H1 (cell line): ENCODE data around the gene DUSP11. TPM values are rescaled to one million over a fixed set of nuclear protein-coding genes. Genes with fewer than 3 reads are reported as not detected.

Source experiments
- CTCF ChIA-PET: fragments of 300-600 bp; sonication (Branson Sonifier 250); formaldehyde crosslinking; loops from one replicate; lab custom pipeline; 2021; ENCODE audit not compliant: partially characterized antibody; lab: Charles Lee
- POLR2A ChIA-PET: fragments of 300-600 bp; sonication (Branson Sonifier 250); formaldehyde crosslinking; loops from one replicate; lab custom pipeline; 2021; ENCODE audit warnings: inconsistent platforms; ENCODE audit not compliant: partially characterized antibody; lab: Charles Lee
- DNase-seq, 2 experiments: peaks; one replicate each; pipeline versions ENCODE4 v3.0.0 to v3.0.0-alpha.2; 2010 to 2022; ENCODE audit warnings: low spot score in 2 of 2, low read depth in 1 of 2, mixed read lengths in 1 of 2
- FAIRE-seq: peaks from 2 replicates; lab custom pipeline; 2011; peaks lifted over from hg19 to GRCh38; lab: Jason Lieb, UNC
- H2AFZ ChIP-seq: 2 replicates; pipeline ENCODE4 v1.8.1; 2012; ENCODE audit warnings: low read length, inconsistent platforms
- H2AK5ac ChIP-seq: 2 replicates; pipeline ENCODE4 v1.6.1; 2013; ENCODE audit warnings: low read depth, low read length
- H2BK120ac ChIP-seq: replicated peaks from 2 replicates; pipeline ENCODE3; 2013; ENCODE audit warnings: low read depth, low read length, inconsistent platforms
- H2BK12ac ChIP-seq: 2 replicates; pipeline ENCODE4 v1.6.1; 2013; ENCODE audit warnings: low read depth, low read length
- H2BK15ac ChIP-seq: 2 replicates; pipeline ENCODE4 v1.6.1; 2013; ENCODE audit warnings: low read length
- H2BK20ac ChIP-seq: 2 replicates; pipeline ENCODE4 v1.6.1; 2013; ENCODE audit warnings: low read length
- H2BK5ac ChIP-seq: 2 replicates; pipeline ENCODE4 v1.6.1; 2013; ENCODE audit warnings: low read depth, low read length
- H3K14ac ChIP-seq: 2 replicates; pipeline ENCODE4 v1.6.1; 2013; ENCODE audit warnings: inconsistent platforms; ENCODE audit not compliant: insufficient read length
- H3K18ac ChIP-seq: 2 replicates; pipeline ENCODE4 v1.6.1; 2013; ENCODE audit warnings: low read length; ENCODE audit errors: extremely low read depth
- H3K23ac ChIP-seq: 2 replicates; pipeline ENCODE4 v1.6.1; 2013; ENCODE audit warnings: inconsistent platforms; ENCODE audit not compliant: insufficient read length
- H3K23me2 ChIP-seq: 2 replicates; pipeline ENCODE4 v1.6.1; 2013; ENCODE audit warnings: low read depth, low read length
- H3K27ac ChIP-seq: 2 replicates; pipeline ENCODE4 v1.6.1; 2011; ENCODE audit warnings: low read depth, low read length, inconsistent platforms
- H3K27me3 ChIP-seq, 4 experiments: replicated peaks in 1 of 4; 1 replicate in 1 of 4; 2 replicates in 3 of 4; pipeline versions ENCODE4 v1.6.1 to v1.8.1; 2011 to 2013; ENCODE audit warnings: low read length in 3 of 4, mild to moderate bottlenecking in 3 of 4, inconsistent platforms in 2 of 4, mixed read lengths in 2 of 4, moderate library complexity in 1 of 4; ENCODE audit not compliant: control insufficient read depth in 3 of 4, insufficient read depth in 3 of 4; ENCODE audit errors: extremely low read depth in 1 of 4
- H3K36me3 ChIP-seq, 4 experiments: 2 replicates each; pipeline versions ENCODE4 v1.6.1 to v1.8.1; 2011 to 2013; ENCODE audit warnings: mild to moderate bottlenecking in 4 of 4, low read length in 3 of 4, moderate library complexity in 2 of 4, control low read depth in 1 of 4, inconsistent platforms in 1 of 4; ENCODE audit not compliant: insufficient read depth in 4 of 4, control insufficient read depth in 2 of 4
- H3K4ac ChIP-seq: replicated peaks from 2 replicates; pipeline ENCODE3; 2013; ENCODE audit warnings: low read length, low read depth, mixed read lengths, inconsistent platforms; ENCODE audit not compliant: insufficient read length
- H3K4me1 ChIP-seq, 4 experiments: replicated peaks in 1 of 4; 1 replicate in 1 of 4; 2 replicates in 3 of 4; pipeline versions ENCODE4 v1.6.1 to v1.8.1; 2011 to 2013; ENCODE audit warnings: low read length in 3 of 4, inconsistent platforms in 2 of 4, mixed read lengths in 1 of 4; ENCODE audit not compliant: insufficient read depth in 4 of 4, control insufficient read depth in 3 of 4
- H3K4me2 ChIP-seq, 2 experiments: 2 replicates each; pipeline versions ENCODE4 v1.6.1 to v1.8.1; 2011 to 2013; ENCODE audit warnings: low read depth in 2 of 2, low read length in 2 of 2, control low read depth in 1 of 2, inconsistent platforms in 1 of 2, mild to moderate bottlenecking in 1 of 2; ENCODE audit not compliant: insufficient read depth in 1 of 2
- H3K4me3 ChIP-seq, 4 experiments: fragments of 200-600, 300-600 bp in 1 of 4; sonication (generic), shearing (Covaris generic), sonication (Bioruptor Twin) in 1 of 4; 2 replicates each; pipeline versions ENCODE4 v1.5.1 to v1.8.1; 2011 to 2016; ENCODE audit warnings: low read length in 4 of 4, low read depth in 3 of 4, control low read depth in 2 of 4, inconsistent platforms in 2 of 4, mild to moderate bottlenecking in 2 of 4, mixed read lengths in 1 of 4, moderate library complexity in 1 of 4; ENCODE audit not compliant: insufficient read depth in 2 of 4; ENCODE audit errors: extremely low read depth in 1 of 4
- H3K56ac ChIP-seq: replicated peaks from 2 replicates; pipeline ENCODE3; 2013; ENCODE audit warnings: low read depth, mild to moderate bottlenecking, mixed read lengths, low read length, inconsistent platforms; ENCODE audit not compliant: insufficient read length
- H3K79me1 ChIP-seq: 2 replicates; pipeline ENCODE4 v1.6.1; 2013; ENCODE audit warnings: low read depth, low read length, control low read depth
- H3K79me2 ChIP-seq, 2 experiments: 2 replicates each; pipeline versions ENCODE4 v1.6.1 to v1.8.1; 2012 to 2013; ENCODE audit warnings: low read length in 2 of 2, mild to moderate bottlenecking in 2 of 2, inconsistent platforms in 1 of 2; ENCODE audit not compliant: insufficient read depth in 2 of 2, control insufficient read depth in 1 of 2
- H3K9ac ChIP-seq, 4 experiments: replicated peaks in 1 of 4; 1 replicate in 1 of 4; 2 replicates in 3 of 4; pipeline versions ENCODE4 v1.6.1 to v1.8.1; 2011 to 2013; ENCODE audit warnings: low read depth in 3 of 4, low read length in 3 of 4, control low read depth in 2 of 4, mild to moderate bottlenecking in 2 of 4, moderate library complexity in 2 of 4, inconsistent platforms in 1 of 4; ENCODE audit errors: extremely low read depth in 1 of 4
- H3K9me3 ChIP-seq, 2 experiments: 2 replicates each; pipeline versions ENCODE4 v1.6.1 to v1.8.1; 2012 to 2013; ENCODE audit warnings: mild to moderate bottlenecking in 2 of 2, moderate library complexity in 2 of 2, control low read depth in 1 of 2, inconsistent platforms in 1 of 2, low read depth in 1 of 2, low read length in 1 of 2, mixed read lengths in 1 of 2; ENCODE audit not compliant: insufficient read depth in 2 of 2
- H4K20me1 ChIP-seq, 2 experiments: replicated peaks in 1 of 2; 2 replicates each; pipeline versions ENCODE3 to v1.8.1; 2011 to 2013; ENCODE audit warnings: inconsistent platforms in 2 of 2, low read length in 2 of 2, mild to moderate bottlenecking in 1 of 2; ENCODE audit not compliant: insufficient read depth in 2 of 2, control insufficient read depth in 1 of 2
- H4K5ac ChIP-seq: 2 replicates; pipeline ENCODE4 v1.6.1; 2013; ENCODE audit warnings: low read length, low read depth, mixed read lengths, inconsistent platforms; ENCODE audit not compliant: insufficient read length
- H4K8ac ChIP-seq: 2 replicates; pipeline ENCODE4 v1.8.0; 2013; ENCODE audit warnings: mild to moderate bottlenecking, moderate library complexity, low read length, inconsistent platforms; ENCODE audit not compliant: insufficient read depth; ENCODE audit errors: extremely low read depth
- H4K91ac ChIP-seq: replicated peaks from 2 replicates; pipeline ENCODE3; 2013; ENCODE audit warnings: low read length, mixed read lengths, inconsistent platforms; ENCODE audit not compliant: insufficient read length
- ATF2 ChIP-seq: IDR thresholded peaks from 2 replicates; pipeline ENCODE4 v1.6.1; 2012; ENCODE audit warnings: low read length, inconsistent platforms
- polyA plus RNA-seq, 7 experiments: library from polyadenylated mRNA; depleted of rRNA in 3 of 7; stranded (reverse) in 5 of 7; unstranded in 2 of 7; fragments of >200 nt in 5 of 7; fragments of 200-250 nt in 2 of 7; gene quantifications; 1 replicate in 5 of 7; 2 replicates in 1 of 7; 4 replicates in 1 of 7; pipeline versions ENCODE4 v1.2.1 to v1.2.3, GENCODE V29; 2011 to 2013; ENCODE audit warnings: missing spikeins in 2 of 7, mixed read lengths in 2 of 7
- total RNA-seq: library from RNA; stranded (reverse); fragmentation: NEBNext Ultra II Directional; extraction: Animal tissue kit (Norgen Biotek cat#: 25700); gene quantifications from 2 replicates; pipeline ENCODE4 v1.2.1, GENCODE V29; 2021

Gene DUSP11
- total and polyA plus RNA-seq, 2 of the 8 experiments (the other 6 are each of a cell fraction or from before 2014, with no cell fraction given) = 12.2 to 19.1 TPM

- Histone ChIP-seq H2BK5ac (no peak overlapping the region), H3K27me3 (no peaks in the 10 kb centered on the region; a peak in 1 of 7 replicates), H3K4ac (no peak overlapping the region), H4K91ac (no peak overlapping the region), H3K9me3 (peaks cover 12 to 28% of the 10 kb centered on the region in 2 experiments; a peak in 3 of 4 replicates), H3K4me3 (no peak overlapping the region), H3K9ac (no peak overlapping the region), H3K79me1 (no peaks in the 10 kb centered on the region), H2BK12ac (no peak overlapping the region), H2BK120ac (no peak overlapping the region), H2AFZ (no peak overlapping the region), H3K4me2 (no peak overlapping the region), H3K14ac (no peak overlapping the region), H2BK15ac (no peak overlapping the region), H4K8ac (no peak overlapping the region), H2AK5ac (no peak overlapping the region), H3K4me1 (no peaks in the 10 kb centered on the region), H2BK20ac (no peak overlapping the region), H3K36me3 (no peaks in the 10 kb centered on the region)
- no peak for FAIRE-seq
- no peak for DNase-seq
- CTCF ChIA-PET = no interaction called here
- TF ChIP-seq ATF2 = no peak
- TF ChIP-seq, all 59 proteins: peak for 0
- no peaks in the 10 kb centered on the region for H3K23me2 ChIP-seq
- no peaks in the 10 kb centered on the region for H4K20me1 ChIP-seq
- no peak overlapping the region for H3K56ac ChIP-seq
- H3K27ac ChIP-seq = no peak overlapping the region
- H3K23ac ChIP-seq = no peak overlapping the region
- no peak overlapping the region for H4K5ac ChIP-seq
- H3K18ac ChIP-seq = no peak overlapping the region
- POLR2A ChIA-PET = no interaction called here
- no peaks in the 10 kb centered on the region for H3K79me2 ChIP-seq
Measured at GRCh38 chr2:73717251-73717606, 62.7 kb downstream of the DUSP11 start.
